Activated effector memory CD4-positive, alpha-beta T cell treated with Interleukin-2 at 50 U/mL for 16 hours (primary cell): Measurements from ENCODE around the gene CLEC1B.
"Not testable (repeated sequence)": the region's sequence is repeated elsewhere in the genome, so short reads cannot be mapped to it uniquely, and the experiment has no call there.

Experiments
- DNase-seq: peaks from one replicate; pipeline ENCODE4 v3.0.0-alpha.2; 2020

CLEC1B gene

GRCh38 chr12:9999016-9999415 lies at the start of gene CLEC1B:
Gene CLEC1B, minus strand, starts transcription at chr12:9999121. Its CDS starts 21 bp downstream, at chr12:9999100.
- no peak for DNase-seq

- no peak for DNase-seq
Measured at GRCh38 chr12:10048526-10048925, 49.6 kb upstream of the CLEC1B start.

GRCh38 chr12:10042167-10042566 lies 43.2 kb upstream of the CLEC1B start:
- DNase-seq, result no peak

GRCh38 chr12:10033783-10034545 lies 35.0 kb upstream of the CLEC1B start:
- no peak for DNase-seq

- no peak for DNase-seq
Measured at GRCh38 chr12:10031771-10032175, 32.9 kb upstream of the CLEC1B start.

GRCh38 chr12:10031321-10031720 lies 32.4 kb upstream of the CLEC1B start:
- no peak for DNase-seq

- DNase-seq, result no peak
Measured at GRCh38 chr12:10030446-10030845, 31.5 kb upstream of the CLEC1B start, which contains the start of gene CLEC9A. Gene CLEC9A, plus strand, starts transcription at chr12:10030682. Its CDS starts 22,006 bp downstream, at chr12:10052688.

- DNase-seq, result no peak
Measured at GRCh38 chr12:10027721-10028120, 28.8 kb upstream of the CLEC1B start.

GRCh38 chr12:10027311-10027710 lies 28.4 kb upstream of the CLEC1B start:
- DNase-seq, result no peak

- DNase-seq, result not testable (repeated sequence)
Measured at GRCh38 chr12:10026666-10027065, 27.7 kb upstream of the CLEC1B start.

GRCh38 chr12:10025236-10025635 lies 26.3 kb upstream of the CLEC1B start:
- DNase-seq, result no peak

- no peak for DNase-seq
Measured at GRCh38 chr12:10021342-10021741, 22.4 kb upstream of the CLEC1B start.

GRCh38 chr12:10018386-10018785 lies 19.5 kb upstream of the CLEC1B start:
- no peak for DNase-seq

- no peak for DNase-seq
Measured at GRCh38 chr12:10016881-10017280, 18.0 kb upstream of the CLEC1B start.

GRCh38 chr12:10015450-10015849 lies 16.5 kb upstream of the CLEC1B start:
- no peak for DNase-seq

- no peak for DNase-seq
Measured at GRCh38 chr12:10012630-10013330, 13.9 kb upstream of the CLEC1B start.

- DNase-seq, result no peak
Measured at GRCh38 chr12:10001171-10001776, 2.4 kb upstream of the CLEC1B start.

- no peak for DNase-seq
Measured at GRCh38 chr12:9992296-9992695, 6.6 kb downstream of the CLEC1B start.

GRCh38 chr12:9991876-9992275 lies 7.0 kb downstream of the CLEC1B start:
- no peak for DNase-seq

GRCh38 chr12:9980126-9980525 lies 18.8 kb downstream of the CLEC1B start:
- DNase-seq, result no peak

- DNase-seq, result no peak
Measured at GRCh38 chr12:9977916-9978315, 21.0 kb downstream of the CLEC1B start.

- DNase-seq, result not testable (repeated sequence)
Measured at GRCh38 chr12:9976626-9977025, 22.3 kb downstream of the CLEC1B start.

GRCh38 chr12:9975614-9976013 lies 23.3 kb downstream of the CLEC1B start:
- DNase-seq, result no peak

GRCh38 chr12:9974731-9975130 lies 24.2 kb downstream of the CLEC1B start:
- not testable (repeated sequence) for DNase-seq
